ENCODE measurements around the gene CDH12.

DNA sequence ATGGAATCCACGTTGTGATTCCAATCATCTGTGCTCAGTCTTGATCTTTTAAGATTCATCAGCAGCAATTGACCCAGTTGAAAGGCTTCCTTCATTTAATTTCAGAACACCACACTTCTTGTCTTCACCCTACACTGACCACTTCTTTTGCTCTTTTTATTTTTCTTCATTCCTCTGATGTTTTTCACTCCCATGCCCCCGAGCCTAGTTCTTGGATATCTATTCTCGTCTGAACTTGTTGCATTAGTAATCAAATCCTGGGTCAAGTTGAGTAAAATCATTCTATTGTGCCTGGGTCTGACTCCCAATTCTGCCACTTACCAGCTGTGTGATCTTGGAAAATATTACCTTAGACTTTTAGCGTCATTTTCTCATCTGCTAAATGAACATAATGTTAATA is 356.5 kb downstream of the CDH12 start:
- TF ChIP-seq CTCF (IDR thresholded peaks at IDR 0.05; ENCODE audit: insufficient read depth, low read depth, low read length), result no peak
- no peak for TF ChIP-seq EZH2 (IDR thresholded peaks at IDR 0.05; ENCODE audit: insufficient read depth, low read length)
